K562 (cell line): ENCODE results near the gene DDC. TPM values are rescaled to one million over a fixed set of nuclear protein-coding genes. Genes with fewer than 3 reads are reported as not detected.

Experiments
- ATAC-seq: fragments of 200-7000 bp; cut with Tn5 transposase; 3 replicates; pipeline ENCODE4 v1.9.1; 2020; ENCODE audit warnings: moderate library complexity
- BruUV-seq: library from RNA; stranded (reverse); fragments of 400-500 nt; replicated peaks from 2 replicates; lab custom pipeline; 2021; lab: Mats Ljungman, UMichigan
- CTCF ChIA-PET: fragments of 300-600 bp; formaldehyde crosslinking; extraction: SDS; loops from one replicate; lab custom pipeline; 2021; ENCODE audit warnings: low intra/inter-chr PET ratio; lab: Yijun Ruan, JAX
- POLR2A ChIA-PET: fragments of 300-600, 350-650 bp; sonication (Branson Sonifier 250); formaldehyde crosslinking; extraction: SDS; loops from one replicate; lab custom pipeline; 2021; ENCODE audit warnings: antibody characterized with exemption, inconsistent platforms; lab: Yijun Ruan, JAX
- DNase-seq, 4 experiments: peaks; one replicate each; pipeline versions ENCODE4 v3.0.0 to v3.0.0-alpha.2; 2011 to 2018; ENCODE audit warnings: low spot score in 3 of 4, mixed read lengths in 3 of 4; ENCODE audit errors: extremely low read depth in 1 of 4
- FAIRE-seq: peaks from 2 replicates; lab custom pipeline; 2011; peaks lifted over from hg19 to GRCh38; lab: Jason Lieb, UNC
- H2AFZ ChIP-seq: 2 replicates; pipeline ENCODE4 v1.6.0; 2011; ENCODE audit warnings: low read depth, low read length, control low read depth, inconsistent platforms
- H3K27ac ChIP-seq: fragments of 200-600 bp; 3 replicates; pipeline ENCODE4 v1.8.0; 2011; ENCODE audit warnings: low read depth, mild to moderate bottlenecking, control low read depth, inconsistent platforms, low read length, moderate library complexity, mixed read lengths; ENCODE audit errors: extremely low read depth
- H3K27me3 ChIP-seq, 2 experiments: fragments of 300-600 bp in 1 of 2; 2 replicates in 1 of 2; 3 replicates in 1 of 2; pipeline versions ENCODE4 v1.6.0 to v1.8.0; 2011; ENCODE audit warnings: inconsistent platforms in 2 of 2, low read length in 2 of 2, mild to moderate bottlenecking in 1 of 2, mixed read lengths in 1 of 2, moderate library complexity in 1 of 2; ENCODE audit not compliant: control insufficient read depth in 2 of 2, insufficient read depth in 2 of 2
- H3K36me3 ChIP-seq: fragments of 300-600 bp; 3 replicates; pipeline ENCODE4 v1.8.0; 2011; ENCODE audit warnings: mild to moderate bottlenecking, low read length, inconsistent platforms; ENCODE audit not compliant: control insufficient read depth, insufficient read depth
- H3K4me1 ChIP-seq, 2 experiments: fragments of 200-600 bp in 1 of 2; replicated peaks in 1 of 2; 2 replicates in 1 of 2; 3 replicates in 1 of 2; pipeline versions ENCODE4 v1.5.1 to v1.8.0; 2011; ENCODE audit warnings: inconsistent platforms in 2 of 2, low read length in 2 of 2, mild to moderate bottlenecking in 1 of 2, mixed read lengths in 1 of 2, moderate library complexity in 1 of 2; ENCODE audit not compliant: control insufficient read depth in 2 of 2, insufficient read depth in 2 of 2
- H3K4me2 ChIP-seq: 2 replicates; pipeline ENCODE4 v1.6.1; 2011; ENCODE audit warnings: low read length, control low read depth, inconsistent platforms, mixed read lengths; ENCODE audit not compliant: insufficient read depth
- H3K4me3 ChIP-seq: fragments of 200-600 bp; sonication (generic), shearing (Covaris generic); 2 replicates; pipeline ENCODE4 v1.5.1; 2016; ENCODE audit warnings: control low read depth, inconsistent platforms
- H3K79me2 ChIP-seq: fragments of 200-600 bp; 3 replicates; pipeline ENCODE4 v1.8.0; 2011; ENCODE audit warnings: low read length, inconsistent platforms; ENCODE audit not compliant: control insufficient read depth, insufficient read depth
- H3K9ac ChIP-seq, 2 experiments: 2 replicates each; pipeline versions ENCODE4 v1.6.0 to v1.6.1; 2011; ENCODE audit warnings: low read depth in 2 of 2, low read length in 2 of 2, control low read depth in 1 of 2, inconsistent platforms in 1 of 2, mild to moderate bottlenecking in 1 of 2, mixed read lengths in 1 of 2; ENCODE audit not compliant: insufficient read depth in 1 of 2
- H3K9me1 ChIP-seq: one replicate; pipeline ENCODE4 v1.6.0; 2011; ENCODE audit warnings: inconsistent platforms, mild to moderate bottlenecking, low read length, moderate library complexity; ENCODE audit not compliant: control insufficient read depth, insufficient read depth
- H3K9me3 ChIP-seq: replicated peaks from 2 replicates; pipeline ENCODE4 v1.5.1; 2011; ENCODE audit warnings: low read depth, low read length, inconsistent platforms; ENCODE audit not compliant: control insufficient read depth, insufficient read depth
- H4K20me1 ChIP-seq: replicated peaks from 2 replicates; pipeline ENCODE4 v1.6.1; 2011; ENCODE audit warnings: low read length, inconsistent platforms, mixed read lengths; ENCODE audit not compliant: control insufficient read depth, insufficient read depth
- AFF4 ChIP-seq: sonication (generic); formaldehyde crosslinking; IDR thresholded peaks from 2 replicates; pipeline ENCODE4 v1.8.0; 2023; ENCODE audit warnings: mild to moderate bottlenecking, missing genetic modification reagents
- ARID3A ChIP-seq: IDR thresholded peaks from 2 replicates; pipeline ENCODE4 v1.6.1; 2012; ENCODE audit warnings: low read depth, low read length, improper control_type of control experiment, borderline replicate concordance
- CLOCK ChIP-seq: fragments of 250-450 bp; sonication (Bioruptor Pico); IDR thresholded peaks from 2 replicates; pipeline ENCODE4 v1.4.0; 2020; ENCODE audit warnings: mild to moderate bottlenecking, moderate library complexity, borderline replicate concordance
- MTA2 ChIP-seq: fragments of 450-650 bp; IDR thresholded peaks from 2 replicates; pipeline ENCODE4 v1.6.1; 2016; ENCODE audit warnings: low read depth
- PKNOX1 ChIP-seq: fragments of 450-650 bp; IDR thresholded peaks from 2 replicates; pipeline ENCODE4 v1.6.1; 2016
- SMARCA5 ChIP-seq: fragments of 450-650 bp; IDR thresholded peaks from 2 replicates; pipeline ENCODE4 v1.6.1; 2016
- TFAP4 ChIP-seq: sonication (generic); formaldehyde crosslinking; IDR thresholded peaks from 2 replicates; pipeline ENCODE4 v1.8.0; 2022; ENCODE audit warnings: missing genetic modification reagents, mild to moderate bottlenecking, moderate library complexity, borderline replicate concordance
- YY1 ChIP-seq, 3 experiments: IDR thresholded peaks; 2 replicates each; pipeline ENCODE4 v1.6.1; 2011; ENCODE audit warnings: low read length in 2 of 3, mild to moderate bottlenecking in 2 of 3, moderate library complexity in 2 of 3, borderline replicate concordance in 1 of 3, control low read depth in 1 of 3, low read depth in 1 of 3; ENCODE audit not compliant: insufficient read depth in 3 of 3, insufficient replicate concordance in 2 of 3, control insufficient read depth in 1 of 3, insufficient read length in 1 of 3; ENCODE audit errors: extremely low read depth in 1 of 3
- WGBS: fragments of 100-300 bp; shearing (Covaris generic); methylation state at CpG from one replicate; pipeline ENCODE4 v1.1.6; 2016; ENCODE audit warnings: low coverage, mixed read lengths; ENCODE audit not compliant: insufficient coverage; ENCODE audit errors: missing lambda C conversion rate; 5-methylcytosine and 5-hydroxymethylcytosine counted together
- in situ Hi-C: fragments of 300-500 bp; cut with MboI; formaldehyde crosslinking; loops from 4 replicates; pipeline ENCODE4 v1.15.0; 2018; ENCODE audit warnings: inconsistent platforms, mixed read lengths
- intact Hi-C: fragments of 100-400 bp; cut with micrococcal nuclease; formaldehyde crosslinking; loops from 2 replicates; pipeline ENCODE4 v1.14.2; 2022
- polyA plus RNA-seq, 8 experiments: library from polyadenylated mRNA; depleted of rRNA in 4 of 8; stranded (reverse) in 5 of 8; unstranded in 3 of 8; fragments of >200 nt; fragmentation: Nextera tagmentation in 2 of 8; fragmentation: Illumina TruSeq in 1 of 8; extraction: Ambion mirVana in 2 of 8; extraction: Trizol in 1 of 8; gene quantifications; 2 replicates each; pipeline versions ENCODE4 v1.2.1 to v1.2.3, GENCODE V29; 2011 to 2014; ENCODE audit warnings: inconsistent platforms in 1 of 8, missing spikeins in 1 of 8
- total RNA-seq, 7 experiments: library from RNA; depleted of rRNA in 6 of 7; stranded (reverse); fragments of >200 nt in 6 of 7; fragmentation: Illumina TruSeq in 2 of 7; extraction: Trizol in 2 of 7; gene quantifications; 2 replicates each; pipeline versions ENCODE4 v1.2.1 to v1.2.3, GENCODE V29; 2011 to 2021; ENCODE audit warnings: low replicate concordance in 1 of 7

The DDC gene
- total and polyA plus RNA-seq, 9 of the 15 experiments (the other 6 are each of a cell fraction or from before 2014, with no cell fraction given), result not detected

- no peak for TF ChIP-seq YY1 (IDR thresholded peaks at IDR 0.05; ENCODE audit: borderline replicate concordance in 1 of 3, control insufficient read depth in 1 of 3, extremely low read depth in 1 of 3, insufficient read depth in 3 of 3, insufficient read length in 1 of 3, insufficient replicate concordance in 2 of 3, low read depth in 1 of 3, low read length in 2 of 3)
Observed at GRCh38 chr7:50564171-50564570, 1.0 kb downstream of the DDC start (continued).

- H3K9ac ChIP-seq, result no peak overlapping the region
- ChIA-PET POLR2A (interaction anchor here (0.6 to 0.8 kb wide), 2 partner anchors 89 to 538 kb away, joined by 3 read pairs; no protein-coding TSS in a partner anchor), CTCF (no interaction called here)
- H3K79me2 ChIP-seq, result no peaks in the 10 kb centered on the region
- H3K4me1 ChIP-seq, result peaks cover 7 to 10% of the 10 kb centered on the region in 2 experiments; a peak in 4 of 5 replicates
- WGBS, result 0% methylated on average over 5 of the region's 5 CpGs
- FAIRE-seq (no peak), DNase-seq (peak in 1 of 4 experiments; percentile 12), ATAC-seq (peak; percentile 51)
- peaks cover 14% of the 10 kb centered on the region for H4K20me1 ChIP-seq
- no peak overlapping the region for H3K27ac ChIP-seq
- BruUV-seq, result no TSS peak
- in situ Hi-C loops (no loop called here), intact Hi-C loops (loop anchor here (5.0 to 10.0 kb wide), 2 partner anchors 95 to 467 kb away; partner anchors contain the start of gene ZPBP)
- H3K9me1 ChIP-seq, result no peaks in the 10 kb centered on the region
- H3K4me3 ChIP-seq, result no peak overlapping the region
- no peaks in the 10 kb centered on the region for H3K9me3 ChIP-seq
- H3K4me2 ChIP-seq, result no peak overlapping the region
- H3K36me3 ChIP-seq, result no peaks in the 10 kb centered on the region
- H2AFZ ChIP-seq, result no peak overlapping the region
- peaks cover 18 to 61% of the 10 kb centered on the region in 2 experiments for H3K27me3 ChIP-seq
- TF ChIP-seq CLOCK (no peak), TFAP4 (CRISPR knock-in tag) (no peak), AFF4 (CRISPR knock-in tag) (no peak), MTA2 (no peak), SMARCA5 (no peak), PKNOX1 (no peak), ARID3A (no peak)
Observed at GRCh38 chr7:50562136-50562535, 3.1 kb downstream of the DDC start.
